SK-N-SH (cell line): ENCODE results near the gene POU5F2. TPM values are rescaled to one million over a fixed set of nuclear protein-coding genes. Genes with fewer than 3 reads are reported as not detected.

ENCODE experiments used
- CTCF ChIA-PET: fragments of 300-600, 350-600 bp; formaldehyde crosslinking; extraction: SDS; loops from one replicate; lab custom pipeline; 2021; lab: Yijun Ruan, JAX
- POLR2A ChIA-PET: fragments of 350-600 bp; sonication (Branson Sonifier 250); formaldehyde crosslinking; extraction: SDS; loops from one replicate; lab custom pipeline; 2020; ENCODE audit warnings: antibody characterized with exemption, inconsistent platforms; lab: Yijun Ruan, JAX
- DNase-seq: peaks from one replicate; pipeline ENCODE4 v3.0.0; 2012
- H2AFZ ChIP-seq: fragments of 200-600 bp; sonication (generic); 2 replicates; pipeline ENCODE4 v1.8.1; 2016; ENCODE audit warnings: antibody characterized with exemption, mild to moderate bottlenecking, low read depth
- H3F3A ChIP-seq: fragments of 200-600 bp; sonication (generic); replicated peaks from 2 replicates; pipeline ENCODE3; 2016; ENCODE audit warnings: antibody characterized with exemption, mild to moderate bottlenecking; ENCODE audit not compliant: insufficient read depth
- H3K27ac ChIP-seq, 2 experiments: fragments of 200-500 bp in 1 of 2; fragments of 200-600 bp in 1 of 2; sonication (Bioruptor generic) in 1 of 2; sonication (generic), shearing (Covaris generic) in 1 of 2; 2 replicates each; pipeline versions ENCODE4 v1.5.1 to v1.6.1; 2014 to 2016; ENCODE audit warnings: low read depth in 2 of 2, inconsistent platforms in 1 of 2, low read length in 1 of 2, mild to moderate bottlenecking in 1 of 2, mixed read lengths in 1 of 2
- H3K27me3 ChIP-seq: fragments of 200-600 bp; sonication (generic), shearing (Covaris generic); 2 replicates; pipeline ENCODE4 v1.6.1; 2016; ENCODE audit warnings: mixed run types; ENCODE audit not compliant: insufficient read depth
- H3K36me3 ChIP-seq, 2 experiments: fragments of 200-500 bp in 1 of 2; fragments of 200-600 bp in 1 of 2; sonication (Bioruptor generic) in 1 of 2; sonication (generic) in 1 of 2; replicated peaks in 1 of 2; 2 replicates each; pipeline versions ENCODE3 to v1.5.1; 2014 to 2016; ENCODE audit warnings: low read length in 1 of 2, mild to moderate bottlenecking in 1 of 2; ENCODE audit not compliant: insufficient read depth in 2 of 2, control insufficient read depth in 1 of 2
- H3K4me1 ChIP-seq, 2 experiments: fragments of 200-500 bp in 1 of 2; fragments of 200-600 bp in 1 of 2; sonication (Bioruptor generic) in 1 of 2; sonication (generic), shearing (Covaris generic) in 1 of 2; 2 replicates each; pipeline versions ENCODE4 v1.5.1 to v1.6.1; 2014 to 2016; ENCODE audit warnings: low read depth in 1 of 2, low read length in 1 of 2, mixed run types in 1 of 2; ENCODE audit not compliant: insufficient read depth in 2 of 2, control insufficient read depth in 1 of 2
- H3K4me2 ChIP-seq: fragments of 200-600 bp; sonication (generic), shearing (Covaris generic); 2 replicates; pipeline ENCODE4 v1.6.1; 2017; ENCODE audit warnings: mixed run types
- H3K4me3 ChIP-seq, 2 experiments: fragments of 200-500 bp in 1 of 2; fragments of 200-600 bp in 1 of 2; sonication (Bioruptor generic) in 1 of 2; sonication (generic), shearing (Covaris generic) in 1 of 2; 2 replicates each; pipeline versions ENCODE4 v1.5.1 to v1.8.1; 2014 to 2016; ENCODE audit warnings: low read depth in 2 of 2, inconsistent platforms in 1 of 2, low read length in 1 of 2, mild to moderate bottlenecking in 1 of 2, mixed read lengths in 1 of 2, moderate library complexity in 1 of 2
- H3K79me2 ChIP-seq: fragments of 200-600 bp; sonication (generic); 2 replicates; pipeline ENCODE4 v1.8.1; 2017; ENCODE audit warnings: mild to moderate bottlenecking; ENCODE audit not compliant: insufficient read depth
- H3K9ac ChIP-seq: fragments of 200-600 bp; sonication (generic); 2 replicates; pipeline ENCODE4 v1.6.1; 2017; ENCODE audit warnings: mixed run types
- H3K9me2 ChIP-seq: fragments of 200-600 bp; sonication (generic); 2 replicates; pipeline ENCODE4 v1.6.1; 2017; ENCODE audit warnings: mixed run types
- H3K9me3 ChIP-seq: fragments of 200-600 bp; sonication (generic); 2 replicates; pipeline ENCODE4 v1.6.1; 2017; ENCODE audit warnings: mixed run types, mild to moderate bottlenecking, moderate library complexity
- H4K20me1 ChIP-seq: fragments of 200-600 bp; sonication (generic); 2 replicates; pipeline ENCODE4 v1.6.1; 2017; ENCODE audit warnings: mild to moderate bottlenecking, mixed run types; ENCODE audit not compliant: insufficient read depth
- CHD2 ChIP-seq: fragments of 150-350 bp; IDR thresholded peaks from 2 replicates; pipeline ENCODE4 v1.6.1; 2018; ENCODE audit warnings: low read length; ENCODE audit not compliant: partially characterized antibody
- ELF1 ChIP-seq: IDR thresholded peaks from 2 replicates; pipeline ENCODE4 v1.4.0; 2012
- EP300 ChIP-seq, 2 experiments: IDR thresholded peaks; 2 replicates each; pipeline versions ENCODE4 v1.4.0 to v1.6.1; 2012; ENCODE audit warnings: borderline replicate concordance in 1 of 2, low read depth in 1 of 2, low read length in 1 of 2
- FOSL2 ChIP-seq: IDR thresholded peaks from 2 replicates; pipeline ENCODE4 v1.4.0; 2012; ENCODE audit warnings: low read depth, mild to moderate bottlenecking, moderate library complexity, borderline replicate concordance
- FOXJ3 ChIP-seq: sonication (generic); formaldehyde crosslinking; IDR thresholded peaks from 2 replicates; pipeline ENCODE4 v1.5.1; 2020; ENCODE audit warnings: mild to moderate bottlenecking, missing genetic modification reagents
- GATA2 ChIP-seq: sonication (generic); formaldehyde crosslinking; IDR thresholded peaks from 2 replicates; pipeline ENCODE4 v1.5.0; 2020; ENCODE audit warnings: mild to moderate bottlenecking, missing genetic modification reagents
- JUND ChIP-seq: IDR thresholded peaks from 2 replicates; pipeline ENCODE4 v1.4.0; 2012
- MEF2A ChIP-seq: IDR thresholded peaks from 2 replicates; pipeline ENCODE4 v1.4.0; 2012; ENCODE audit warnings: low read depth, borderline replicate concordance
- NRF1 ChIP-seq: IDR thresholded peaks from 2 replicates; pipeline ENCODE4 v1.6.1; 2012; ENCODE audit warnings: low read depth, mild to moderate bottlenecking, low read length
- POLR2AphosphoS5 ChIP-seq: IDR thresholded peaks from 2 replicates; pipeline ENCODE4 v1.6.1; 2012; ENCODE audit warnings: low read depth, low read length
- RCOR1 ChIP-seq: fragments of 150-350 bp; IDR thresholded peaks from 2 replicates; pipeline ENCODE4 v1.6.1; 2017; ENCODE audit warnings: antibody characterized with exemption, low read length
- SMC3 ChIP-seq: IDR thresholded peaks from 2 replicates; pipeline ENCODE4 v1.6.1; 2012; ENCODE audit warnings: low read depth, low read length, improper control_type of control experiment
- TAF1 ChIP-seq: IDR thresholded peaks from 2 replicates; pipeline ENCODE4 v1.6.1; 2012; ENCODE audit warnings: low read depth, mild to moderate bottlenecking, low read length, moderate library complexity, borderline replicate concordance
- TEAD4 ChIP-seq: IDR thresholded peaks from 2 replicates; pipeline ENCODE4 v1.4.0; 2012; ENCODE audit warnings: mild to moderate bottlenecking, borderline replicate concordance; ENCODE audit not compliant: insufficient read depth
- YY1 ChIP-seq: IDR thresholded peaks from 2 replicates; pipeline ENCODE4 v1.4.0; 2012; ENCODE audit warnings: low read depth, mild to moderate bottlenecking
- WGBS: methylation state at CpG from one replicate; pipeline ENCODE4 v1.1.6; 2017; ENCODE audit warnings: low lambda C conversion rate; 5-methylcytosine and 5-hydroxymethylcytosine counted together
- polyA plus RNA-seq, 3 experiments: library from polyadenylated mRNA; depleted of rRNA; stranded (reverse); fragments of >200 nt; gene quantifications; 2 replicates each; pipeline ENCODE4 v1.2.3, GENCODE V29; 2012
- TF ChIP-seq, protein P1 (sequence below): IDR thresholded peaks from 2 replicates; pipeline ENCODE4; 2012
- TF ChIP-seq, protein P2 (sequence below): IDR thresholded peaks from 2 replicates; pipeline ENCODE4 v1.4.0; 2012; ENCODE audit warnings: low read depth

POU5F2 gene
- polyA plus RNA-seq, 1 of the 3 experiments (the other 2 are of a cell fraction), result 0.02 TPM

DNA sequence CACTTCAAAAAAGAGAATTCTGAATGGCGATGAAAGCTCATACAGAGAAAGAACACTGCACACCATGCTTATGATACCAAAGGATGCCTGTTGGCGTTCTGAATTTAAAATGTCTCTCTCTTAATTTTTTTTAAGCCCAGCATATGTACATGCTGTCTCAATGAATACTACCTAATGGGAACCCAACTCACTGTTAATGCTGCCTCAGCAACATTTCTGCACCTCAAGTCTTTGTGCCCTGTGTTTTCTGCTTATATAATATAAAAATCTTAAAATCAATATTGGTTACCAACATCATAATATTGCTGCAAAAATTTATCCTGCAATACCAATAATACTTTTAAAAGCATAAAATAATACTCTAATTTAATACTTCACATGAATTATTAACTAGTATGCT is 44.1 kb upstream of the POU5F2 start:
- TF ChIP-seq SMC3 (no peak), TAF1 (no peak), FOXJ3 (CRISPR knock-in tag) (no peak), CHD2 (no peak), ELF1 (no peak), EP300 (IDR thresholded peaks at IDR 0.05; ENCODE audit: borderline replicate concordance in 1 of 2, low read depth in 1 of 2, low read length in 1 of 2) (no peak), MEF2A (no peak), TEAD4 (no peak), FOSL2 (no peak), JUND (no peak), RCOR1 (no peak), NRF1 (no peak), YY1 (no peak), POLR2AphosphoS5 (no peak), GATA2 (CRISPR knock-in tag) (no peak)
- TF ChIP-seq, protein P1, sequence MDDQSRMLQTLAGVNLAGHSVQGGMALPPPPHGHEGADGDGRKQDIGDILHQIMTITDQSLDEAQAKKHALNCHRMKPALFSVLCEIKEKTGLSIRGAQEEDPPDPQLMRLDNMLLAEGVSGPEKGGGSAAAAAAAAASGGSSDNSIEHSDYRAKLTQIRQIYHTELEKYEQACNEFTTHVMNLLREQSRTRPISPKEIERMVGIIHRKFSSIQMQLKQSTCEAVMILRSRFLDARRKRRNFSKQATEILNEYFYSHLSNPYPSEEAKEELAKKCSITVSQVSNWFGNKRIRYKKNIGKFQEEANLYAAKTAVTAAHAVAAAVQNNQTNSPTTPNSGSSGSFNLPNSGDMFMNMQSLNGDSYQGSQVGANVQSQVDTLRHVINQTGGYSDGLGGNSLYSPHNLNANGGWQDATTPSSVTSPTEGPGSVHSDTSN, result no peak
- Histone ChIP-seq H3K27ac (no peak overlapping the region), H3K9ac (no peak overlapping the region), H2AFZ (no peak overlapping the region), H3F3A (peaks cover 15% of the 10 kb centered on the region), H4K20me1 (no peaks in the 10 kb centered on the region), H3K9me2 (no peaks in the 10 kb centered on the region), H3K79me2 (no peaks in the 10 kb centered on the region), H3K36me3 (peaks cover 0 to 5% of the 10 kb centered on the region in 2 experiments), H3K27me3 (no peaks in the 10 kb centered on the region), H3K4me1 (peaks cover 3 to 7% of the 10 kb centered on the region in 2 experiments; a peak in 2 of 4 replicates), H3K9me3 (no peaks in the 10 kb centered on the region), H3K4me3 (no peak overlapping the region), H3K4me2 (no peak overlapping the region)
- ChIA-PET CTCF (no interaction called here), POLR2A (no interaction called here)
- no peak for DNase-seq
- WGBS, result 98% methylated on average over 2 of the region's 2 CpGs

DNA sequence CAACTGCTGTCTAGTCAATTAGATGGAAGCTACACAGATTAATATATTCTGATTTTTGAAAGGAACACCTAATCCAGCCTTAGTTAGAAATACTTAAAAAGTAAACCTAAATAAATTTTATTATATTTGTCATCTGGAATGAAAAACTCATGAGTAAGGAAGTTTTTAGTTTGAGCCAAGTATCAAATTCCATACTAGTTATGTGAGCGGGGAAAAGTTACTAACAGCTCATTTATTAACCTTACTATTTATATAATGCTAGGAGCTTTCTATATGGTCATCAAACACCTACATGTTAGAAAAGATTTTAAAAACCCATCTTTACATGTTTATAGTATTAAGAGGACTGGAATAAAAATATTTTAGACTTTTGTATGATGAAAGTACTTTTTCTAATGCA is 41.6 kb upstream of the POU5F2 start:
- H4K20me1 ChIP-seq, result no peaks in the 10 kb centered on the region
- no peak overlapping the region for H3K27ac ChIP-seq
- no peaks in the 10 kb centered on the region for H3K79me2 ChIP-seq
- 56% methylated on average over 1 of the region's 1 CpG for WGBS
- no peaks in the 10 kb centered on the region for H3K27me3 ChIP-seq
- CTCF ChIA-PET, result interaction anchor here (0.6 to 3.9 kb wide), 5 partner anchors 18 to 1067 kb away, joined by 3 to 11 read pairs (median 4); no protein-coding TSS in a partner anchor
- no peak overlapping the region for H3K4me2 ChIP-seq
- no peak overlapping the region for H3K4me3 ChIP-seq
- H3K9me2 ChIP-seq, result no peaks in the 10 kb centered on the region
- no peaks in the 10 kb centered on the region for H3K9me3 ChIP-seq
- no peak overlapping the region for H2AFZ ChIP-seq
- POLR2A ChIA-PET, result no interaction called here
- H3K4me1 ChIP-seq, result no peaks in the 10 kb centered on the region; a peak in 1 of 4 replicates
- H3F3A ChIP-seq, result no peaks in the 10 kb centered on the region
- no peak for DNase-seq
- TF ChIP-seq, protein P2, sequence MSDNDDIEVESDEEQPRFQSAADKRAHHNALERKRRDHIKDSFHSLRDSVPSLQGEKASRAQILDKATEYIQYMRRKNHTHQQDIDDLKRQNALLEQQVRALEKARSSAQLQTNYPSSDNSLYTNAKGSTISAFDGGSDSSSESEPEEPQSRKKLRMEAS, result no peak
- TF ChIP-seq FOSL2, result 0 out of 2 replicates have a peak, but pooled peaks have one; percentile 4
- TF ChIP-seq, protein P1, result no peak; the same call in 1 of the 2 replicates
- peaks cover 0 to 5% of the 10 kb centered on the region in 2 experiments for H3K36me3 ChIP-seq
- no peak overlapping the region for H3K9ac ChIP-seq
